K562 (cell line): ENCODE measurements around the gene CHTF8.

ENCODE experiments used
- SP2 ChIP-seq: IDR thresholded peaks from 2 replicates; pipeline ENCODE4 v1.6.1; 2011; ENCODE audit warnings: mild to moderate bottlenecking, low read depth, low read length, moderate library complexity; ENCODE audit not compliant: poor library complexity, severe bottlenecking; ENCODE audit errors: extremely low read depth
- ZC3H11A ChIP-seq: IDR thresholded peaks from 2 replicates; pipeline ENCODE4 v1.6.1; 2012; ENCODE audit warnings: low read depth, low read length, improper control_type of control experiment
- TF ChIP-seq, protein P1 (sequence below): sonication (generic); formaldehyde crosslinking; IDR thresholded peaks from 2 replicates; pipeline ENCODE4 v1.5.0; 2020; ENCODE audit warnings: missing genetic modification reagents
- TF ChIP-seq, protein P2 (sequence below): fragments of 450-650 bp; formaldehyde crosslinking; IDR thresholded peaks from 2 replicates; pipeline ENCODE4 v1.4.0; 2022; ENCODE audit warnings: missing genetic modification characterization

DNA sequence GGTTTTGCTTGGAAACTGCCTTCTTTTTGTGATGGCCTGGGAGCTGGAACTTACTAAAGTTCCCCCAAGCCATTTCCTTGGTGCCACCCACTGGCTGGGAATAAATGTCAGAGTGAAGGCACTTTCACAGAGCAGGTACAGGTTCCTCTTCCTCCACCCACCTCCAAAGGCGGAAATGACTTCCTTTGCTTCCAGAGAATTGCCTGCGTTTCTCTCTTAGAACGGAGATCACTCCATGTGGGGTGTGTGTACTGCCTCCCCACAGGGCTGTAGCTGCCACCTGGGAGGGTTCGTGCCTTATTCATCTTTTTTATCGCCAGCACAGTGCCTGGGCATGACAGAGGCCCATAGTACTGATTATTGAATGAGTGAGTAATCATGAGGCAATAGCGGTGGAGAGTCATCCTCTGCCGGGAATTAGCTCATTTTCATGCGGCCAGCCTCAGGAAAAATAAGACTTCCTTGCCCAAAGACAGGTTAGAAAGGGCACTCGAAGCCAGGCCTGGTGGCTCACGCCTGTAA lies 59.1 kb downstream of the CHTF8 start:
- TF ChIP-seq, protein P1, sequence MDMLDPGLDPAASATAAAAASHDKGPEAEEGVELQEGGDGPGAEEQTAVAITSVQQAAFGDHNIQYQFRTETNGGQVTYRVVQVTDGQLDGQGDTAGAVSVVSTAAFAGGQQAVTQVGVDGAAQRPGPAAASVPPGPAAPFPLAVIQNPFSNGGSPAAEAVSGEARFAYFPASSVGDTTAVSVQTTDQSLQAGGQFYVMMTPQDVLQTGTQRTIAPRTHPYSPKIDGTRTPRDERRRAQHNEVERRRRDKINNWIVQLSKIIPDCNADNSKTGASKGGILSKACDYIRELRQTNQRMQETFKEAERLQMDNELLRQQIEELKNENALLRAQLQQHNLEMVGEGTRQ (CRISPR knock-in tag): no peak
- TF ChIP-seq ZC3H11A (no peak), SP2 (no peak)
- TF ChIP-seq, protein P2, sequence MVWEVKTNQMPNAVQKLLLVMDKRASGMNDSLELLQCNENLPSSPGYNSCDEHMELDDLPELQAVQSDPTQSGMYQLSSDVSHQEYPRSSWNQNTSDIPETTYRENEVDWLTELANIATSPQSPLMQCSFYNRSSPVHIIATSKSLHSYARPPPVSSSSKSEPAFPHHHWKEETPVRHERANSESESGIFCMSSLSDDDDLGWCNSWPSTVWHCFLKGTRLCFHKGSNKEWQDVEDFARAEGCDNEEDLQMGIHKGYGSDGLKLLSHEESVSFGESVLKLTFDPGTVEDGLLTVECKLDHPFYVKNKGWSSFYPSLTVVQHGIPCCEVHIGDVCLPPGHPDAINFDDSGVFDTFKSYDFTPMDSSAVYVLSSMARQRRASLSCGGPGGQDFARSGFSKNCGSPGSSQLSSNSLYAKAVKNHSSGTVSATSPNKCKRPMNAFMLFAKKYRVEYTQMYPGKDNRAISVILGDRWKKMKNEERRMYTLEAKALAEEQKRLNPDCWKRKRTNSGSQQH (CRISPR knock-in tag): no peak
